Gastroesophageal sphincter (tissue), 3 donors: ENCODE measurements around the gene PNLDC1.

Experiments
- CTCF ChIP-seq, 4 experiments: fragments of 200-600 bp in 2 of 4; fragments of 450-650 bp in 2 of 4; sonication (generic) in 1 of 4; IDR thresholded peaks; one replicate each; pipeline ENCODE4 v1.5.1; 2017 to 2019; ENCODE audit warnings: antibody characterized with exemption in 4 of 4, mild to moderate bottlenecking in 2 of 4, moderate library complexity in 2 of 4
- EP300 ChIP-seq: sonication (generic); formaldehyde crosslinking; IDR thresholded peaks from one replicate; pipeline ENCODE4 v1.6.1; 2017; ENCODE audit warnings: antibody characterized with exemption, mild to moderate bottlenecking
- POLR2A ChIP-seq, 2 donors: fragments of 450-650 bp; IDR thresholded peaks; one replicate each; pipeline ENCODE4 v1.6.1; 2017; ENCODE audit warnings: antibody characterized with exemption in 2 of 2, mild to moderate bottlenecking in 2 of 2, moderate library complexity in 1 of 2

- TF ChIP-seq CTCF (IDR thresholded peaks at IDR 0.05) = no peak
- no peak for TF ChIP-seq POLR2A (IDR thresholded peaks at IDR 0.05)
- no peak for TF ChIP-seq EP300
Measured at GRCh38 chr6:159815410-159815809, 15.3 kb downstream of the PNLDC1 start.
